A549 (cell line): Measurements from ENCODE around the gene GABRA5.

Experiments
- CBX8 ChIP-seq: fragments of 200-600 bp; sonication (generic); IDR thresholded peaks from 2 replicates; pipeline ENCODE4 v1.6.1; 2016
- CTCF ChIP-seq: fragments of >200 bp; sonication (Bioruptor Twin); formaldehyde crosslinking; IDR thresholded peaks from 3 replicates; pipeline ENCODE4 v1.5.1; 2016
- ESRRA ChIP-seq: fragments of 150-350 bp; IDR thresholded peaks from 2 replicates; pipeline ENCODE4 v1.6.1; 2014; ENCODE audit warnings: mild to moderate bottlenecking, low read length, borderline replicate concordance
- KDM1A ChIP-seq: fragments of 200-600 bp; sonication (generic); IDR thresholded peaks from 2 replicates; pipeline ENCODE4 v1.6.1; 2016; ENCODE audit warnings: low read depth, mild to moderate bottlenecking
- KDM5A ChIP-seq: fragments of 200-600 bp; sonication (generic); IDR thresholded peaks from 2 replicates; pipeline ENCODE4 v1.6.1; 2016; ENCODE audit warnings: antibody characterized with exemption, mild to moderate bottlenecking
- POLR2A ChIP-seq: IDR thresholded peaks from 2 replicates; pipeline ENCODE4 v1.6.1; 2012; ENCODE audit warnings: mild to moderate bottlenecking, low read length
- RAD21 ChIP-seq, 2 experiments: fragments of >200 bp in 1 of 2; sonication (Bioruptor Twin) in 1 of 2; formaldehyde crosslinking in 1 of 2; IDR thresholded peaks in 1 of 2; conservative IDR thresholded peaks in 1 of 2; 2 replicates in 1 of 2; 3 replicates in 1 of 2; pipeline ENCODE4 v1.6.1; 2012 to 2018; ENCODE audit warnings: inconsistent platforms in 1 of 2
- RFX5 ChIP-seq: fragments of 450-650 bp; IDR thresholded peaks from 2 replicates; pipeline ENCODE4 v1.7.1; 2014; ENCODE audit warnings: antibody characterized with exemption, mild to moderate bottlenecking, moderate library complexity
- SMC3 ChIP-seq: fragments of >200 bp; sonication (Bioruptor Twin); formaldehyde crosslinking; IDR thresholded peaks from 3 replicates; pipeline ENCODE4 v1.6.1; 2018; ENCODE audit warnings: inconsistent platforms
- SREBF2 ChIP-seq: fragments of 450-650 bp; IDR thresholded peaks from 2 replicates; pipeline ENCODE4 v1.6.1; 2014; ENCODE audit warnings: mild to moderate bottlenecking, moderate library complexity
- TF ChIP-seq, protein P1 (sequence below): fragments of 200-600 bp; sonication (generic); IDR thresholded peaks from 2 replicates; pipeline ENCODE4 v1.6.1; 2016; ENCODE audit warnings: antibody characterized with exemption, mild to moderate bottlenecking, moderate library complexity
- TF ChIP-seq, protein P2 (sequence below): fragments of 250-450 bp; sonication (Bioruptor Pico); IDR thresholded peaks from 2 replicates; pipeline ENCODE4 v1.5.0; 2021; ENCODE audit warnings: mild to moderate bottlenecking, moderate library complexity, borderline replicate concordance

- TF ChIP-seq CTCF, result no peak
- no peak for TF ChIP-seq RFX5
- TF ChIP-seq, protein P1, sequence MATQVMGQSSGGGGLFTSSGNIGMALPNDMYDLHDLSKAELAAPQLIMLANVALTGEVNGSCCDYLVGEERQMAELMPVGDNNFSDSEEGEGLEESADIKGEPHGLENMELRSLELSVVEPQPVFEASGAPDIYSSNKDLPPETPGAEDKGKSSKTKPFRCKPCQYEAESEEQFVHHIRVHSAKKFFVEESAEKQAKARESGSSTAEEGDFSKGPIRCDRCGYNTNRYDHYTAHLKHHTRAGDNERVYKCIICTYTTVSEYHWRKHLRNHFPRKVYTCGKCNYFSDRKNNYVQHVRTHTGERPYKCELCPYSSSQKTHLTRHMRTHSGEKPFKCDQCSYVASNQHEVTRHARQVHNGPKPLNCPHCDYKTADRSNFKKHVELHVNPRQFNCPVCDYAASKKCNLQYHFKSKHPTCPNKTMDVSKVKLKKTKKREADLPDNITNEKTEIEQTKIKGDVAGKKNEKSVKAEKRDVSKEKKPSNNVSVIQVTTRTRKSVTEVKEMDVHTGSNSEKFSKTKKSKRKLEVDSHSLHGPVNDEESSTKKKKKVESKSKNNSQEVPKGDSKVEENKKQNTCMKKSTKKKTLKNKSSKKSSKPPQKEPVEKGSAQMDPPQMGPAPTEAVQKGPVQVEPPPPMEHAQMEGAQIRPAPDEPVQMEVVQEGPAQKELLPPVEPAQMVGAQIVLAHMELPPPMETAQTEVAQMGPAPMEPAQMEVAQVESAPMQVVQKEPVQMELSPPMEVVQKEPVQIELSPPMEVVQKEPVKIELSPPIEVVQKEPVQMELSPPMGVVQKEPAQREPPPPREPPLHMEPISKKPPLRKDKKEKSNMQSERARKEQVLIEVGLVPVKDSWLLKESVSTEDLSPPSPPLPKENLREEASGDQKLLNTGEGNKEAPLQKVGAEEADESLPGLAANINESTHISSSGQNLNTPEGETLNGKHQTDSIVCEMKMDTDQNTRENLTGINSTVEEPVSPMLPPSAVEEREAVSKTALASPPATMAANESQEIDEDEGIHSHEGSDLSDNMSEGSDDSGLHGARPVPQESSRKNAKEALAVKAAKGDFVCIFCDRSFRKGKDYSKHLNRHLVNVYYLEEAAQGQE, result no peak
- TF ChIP-seq ESRRA, result no peak
- no peak for TF ChIP-seq KDM5A
- TF ChIP-seq SREBF2, result no peak
- no peak for TF ChIP-seq RAD21 (conservative IDR thresholded peaks at IDR 0.05 in 1 of 2, IDR thresholded peaks at IDR 0.05 in 1 of 2)
- no peak for TF ChIP-seq SMC3
- TF ChIP-seq CBX8, result no peak
- no peak for TF ChIP-seq POLR2A
- TF ChIP-seq, protein P2, sequence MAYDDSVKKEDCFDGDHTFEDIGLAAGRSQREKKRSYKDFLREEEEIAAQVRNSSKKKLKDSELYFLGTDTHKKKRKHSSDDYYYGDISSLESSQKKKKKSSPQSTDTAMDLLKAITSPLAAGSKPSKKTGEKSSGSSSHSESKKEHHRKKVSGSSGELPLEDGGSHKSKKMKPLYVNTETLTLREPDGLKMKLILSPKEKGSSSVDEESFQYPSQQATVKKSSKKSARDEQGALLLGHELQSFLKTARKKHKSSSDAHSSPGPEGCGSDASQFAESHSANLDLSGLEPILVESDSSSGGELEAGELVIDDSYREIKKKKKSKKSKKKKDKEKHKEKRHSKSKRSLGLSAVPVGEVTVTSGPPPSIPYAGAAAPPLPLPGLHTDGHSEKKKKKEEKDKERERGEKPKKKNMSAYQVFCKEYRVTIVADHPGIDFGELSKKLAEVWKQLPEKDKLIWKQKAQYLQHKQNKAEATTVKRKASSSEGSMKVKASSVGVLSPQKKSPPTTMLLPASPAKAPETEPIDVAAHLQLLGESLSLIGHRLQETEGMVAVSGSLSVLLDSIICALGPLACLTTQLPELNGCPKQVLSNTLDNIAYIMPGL (CRISPR knock-in tag), result no peak
- TF ChIP-seq KDM1A, result no peak
Measured at GRCh38 chr15:26968806-26969205, 101.9 kb downstream of the GABRA5 start.
